T-helper 2 cell treated with Interferon-gamma antibody and Interleukin-4, amounts not matched to agents 5 μg/mL and 100 μg/mL, for 36 hours (primary cell): Measurements from ENCODE around the gene GDAP2.

Experiments used
- DNase-seq: peaks from one replicate; pipeline ENCODE4 v3.0.0; 2021; ENCODE audit warnings: low spot score
- H3K27ac Mint-ChIP-seq: one replicate; pipeline ENCODE4 v1.8.0; 2021; ENCODE audit warnings: mild to moderate bottlenecking, mixed read lengths
- H3K27me3 Mint-ChIP-seq: one replicate; pipeline ENCODE4 v1.8.0; 2021; ENCODE audit warnings: low read depth, mixed read lengths
- H3K36me3 Mint-ChIP-seq: one replicate; pipeline ENCODE4 v1.8.0; 2021; ENCODE audit warnings: low read depth, mixed read lengths
- H3K4me1 Mint-ChIP-seq: one replicate; pipeline ENCODE4 v1.8.0; 2021; ENCODE audit warnings: low read depth, mixed read lengths
- H3K4me3 Mint-ChIP-seq: one replicate; pipeline ENCODE4 v1.8.0; 2022; ENCODE audit warnings: mild to moderate bottlenecking, moderate library complexity, mixed read lengths
- H3K9me3 Mint-ChIP-seq: one replicate; pipeline ENCODE4 v1.8.0; 2021; ENCODE audit warnings: mixed read lengths

The GDAP2 gene

DNA sequence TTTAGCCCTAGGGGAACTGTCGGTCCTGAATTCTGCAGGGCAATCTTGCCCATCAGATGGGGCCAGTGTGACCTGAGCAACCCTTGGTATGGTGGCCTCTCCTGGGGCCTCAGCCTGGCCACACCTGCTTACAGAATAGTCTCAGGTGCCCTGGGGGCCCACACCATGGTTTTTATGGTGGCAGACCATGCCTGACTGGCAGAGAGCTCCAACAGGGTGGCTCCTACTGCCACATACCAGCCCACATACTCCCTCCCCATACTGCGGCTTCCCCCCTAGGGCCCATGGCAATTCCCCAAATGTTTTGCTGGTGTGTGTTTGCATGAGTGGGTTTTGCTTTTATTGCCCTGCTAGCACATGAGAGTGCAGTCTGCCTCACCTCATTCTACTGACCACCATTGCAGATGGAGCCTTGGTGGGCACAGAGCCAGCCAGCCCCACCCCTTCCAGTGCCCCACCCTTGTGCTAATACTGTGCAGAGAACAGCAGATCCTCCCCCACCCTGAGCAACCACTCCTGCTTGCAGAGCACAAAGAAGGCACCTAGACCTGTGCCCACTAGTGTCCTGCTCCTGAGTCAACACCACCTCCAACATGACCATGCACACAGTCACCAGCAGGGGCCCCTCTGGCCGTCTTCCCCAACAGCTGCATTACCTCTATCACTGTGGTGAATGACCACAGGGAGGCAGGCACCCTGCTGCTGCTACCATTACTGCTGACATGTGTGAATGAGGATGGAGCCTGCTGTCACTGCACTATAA, 86.8 kb downstream of the GDAP2 start:
- Mint-ChIP-seq H3K4me1 (no peaks in the 10 kb centered on the region), H3K36me3 (no peaks in the 10 kb centered on the region), H3K4me3 (no peak overlapping the region), H3K27ac (no peak overlapping the region), H3K9me3 (peaks cover 20% of the 10 kb centered on the region), H3K27me3 (no peaks in the 10 kb centered on the region)
- no peak for DNase-seq

DNA sequence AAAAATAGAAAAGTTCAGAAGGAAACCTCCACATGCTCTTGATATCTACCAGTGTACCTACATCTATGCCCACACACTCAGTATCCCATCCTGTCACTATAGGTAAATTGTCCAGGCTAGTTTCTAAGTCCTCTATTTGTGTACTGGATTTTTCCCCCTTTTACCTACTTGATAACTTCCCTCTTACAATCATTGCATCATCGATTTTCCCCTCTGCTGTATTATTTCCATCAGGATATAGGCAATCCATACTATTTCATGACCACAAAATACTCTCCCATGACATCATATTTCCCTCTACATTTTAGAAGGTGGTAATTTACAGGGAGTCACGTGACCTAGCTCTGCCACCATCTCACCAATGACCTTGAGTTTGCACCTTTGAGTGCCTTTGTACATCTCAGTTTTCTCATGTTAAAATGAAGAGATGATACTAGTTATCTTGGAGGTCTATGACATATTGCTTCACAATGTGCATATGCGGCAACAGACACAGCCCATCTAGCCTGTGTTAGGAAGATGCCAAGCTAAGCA, 88.2 kb downstream of the GDAP2 start:
- DNase-seq = no peak
- Mint-ChIP-seq H3K27ac (no peak overlapping the region), H3K4me3 (no peak overlapping the region), H3K27me3 (no peaks in the 10 kb centered on the region), H3K36me3 (no peaks in the 10 kb centered on the region), H3K4me1 (no peaks in the 10 kb centered on the region), H3K9me3 (peaks cover 20% of the 10 kb centered on the region)

DNA sequence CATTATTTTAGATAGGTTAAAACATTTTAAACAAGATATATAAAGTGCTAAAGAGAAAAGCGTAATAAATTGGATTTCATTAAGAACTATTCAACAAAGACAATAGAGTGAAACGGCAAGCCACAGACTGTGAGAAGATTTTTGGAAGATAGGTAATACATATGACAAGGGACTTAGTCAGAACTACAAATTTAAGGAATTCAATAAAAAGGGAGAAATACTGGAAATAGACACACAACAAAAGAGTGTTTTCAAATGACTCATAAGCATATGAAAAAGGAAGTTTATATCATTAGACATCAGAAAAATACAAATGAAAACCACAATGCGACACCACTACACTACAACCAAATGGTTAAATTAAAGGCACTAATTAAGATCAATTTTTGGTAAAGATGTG, 90.5 kb downstream of the GDAP2 start:
- Mint-ChIP-seq H3K4me3 (no peak overlapping the region), H3K36me3 (no peaks in the 10 kb centered on the region), H3K27me3 (no peaks in the 10 kb centered on the region), H3K27ac (no peak overlapping the region), H3K4me1 (no peaks in the 10 kb centered on the region), H3K9me3 (peaks cover 7% of the 10 kb centered on the region)
- no peak for DNase-seq

DNA sequence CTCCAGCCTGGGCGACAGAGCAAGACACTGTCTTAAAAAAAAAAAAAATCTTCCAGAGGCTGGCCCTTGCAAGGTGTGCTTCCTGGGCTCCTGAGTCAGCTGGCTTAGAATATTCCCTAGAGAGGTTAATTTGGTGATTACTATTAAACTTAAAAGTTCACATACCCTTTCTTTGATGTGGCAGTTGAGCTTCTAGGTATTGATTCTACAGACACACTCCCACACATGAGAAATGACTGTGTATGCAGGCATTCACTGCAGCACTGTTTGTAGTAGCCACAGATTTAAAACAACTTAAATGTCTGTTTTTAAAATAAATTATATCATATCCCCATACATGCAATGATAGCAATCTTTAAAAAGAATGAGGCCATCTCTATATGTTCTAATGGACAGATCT, 93.4 kb downstream of the GDAP2 start:
- no peaks in the 10 kb centered on the region for H3K36me3 Mint-ChIP-seq
- no peaks in the 10 kb centered on the region for H3K4me1 Mint-ChIP-seq
- DNase-seq = no peak
- H3K27me3 Mint-ChIP-seq = no peaks in the 10 kb centered on the region
- no peak overlapping the region for H3K27ac Mint-ChIP-seq
- H3K9me3 Mint-ChIP-seq = no peaks in the 10 kb centered on the region
- no peak overlapping the region for H3K4me3 Mint-ChIP-seq

DNA sequence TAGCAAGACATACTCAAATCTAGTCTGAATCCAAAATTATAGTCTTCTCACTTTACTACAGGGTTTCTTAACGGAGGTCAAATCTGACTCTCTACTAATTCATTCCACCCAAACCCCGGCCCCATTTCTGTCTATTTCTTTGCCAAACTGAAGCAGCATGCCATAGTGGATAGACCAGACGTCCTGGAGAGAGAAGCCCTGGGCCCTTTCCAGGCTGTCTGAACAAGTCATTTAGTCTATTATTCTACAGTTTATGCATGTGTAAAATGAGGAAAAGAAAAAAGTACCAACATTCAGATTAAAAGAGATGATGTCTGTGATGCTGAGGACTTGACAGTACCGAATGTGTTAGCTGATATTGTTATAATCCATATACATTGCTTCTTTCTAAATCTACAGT, 95.0 kb downstream of the GDAP2 start:
- H3K4me3 Mint-ChIP-seq = no peak overlapping the region
- H3K36me3 Mint-ChIP-seq = no peaks in the 10 kb centered on the region
- no peaks in the 10 kb centered on the region for H3K27me3 Mint-ChIP-seq
- H3K4me1 Mint-ChIP-seq = no peaks in the 10 kb centered on the region
- H3K27ac Mint-ChIP-seq = no peak overlapping the region
- no peak for DNase-seq
- H3K9me3 Mint-ChIP-seq = no peaks in the 10 kb centered on the region

DNA sequence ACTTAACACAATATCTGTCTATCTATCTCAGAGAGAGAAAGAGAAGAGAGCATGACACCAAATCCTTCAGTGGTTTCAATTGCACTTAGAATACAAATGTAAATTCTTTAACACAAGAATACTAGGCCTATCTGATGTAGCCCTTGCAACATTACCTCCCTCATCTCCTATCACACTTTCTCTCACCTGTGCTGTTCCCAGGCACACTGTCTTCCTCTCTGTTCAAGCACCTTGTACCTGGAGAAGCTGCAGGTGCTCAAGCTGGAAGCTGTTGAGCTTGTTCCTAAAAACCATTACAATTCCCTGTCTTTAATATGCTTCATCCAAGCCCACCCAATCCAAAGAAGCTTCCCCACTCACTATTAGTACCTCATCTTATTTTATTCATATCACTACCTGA, 97.0 kb downstream of the GDAP2 start:
- H3K9me3 Mint-ChIP-seq = no peaks in the 10 kb centered on the region
- no peaks in the 10 kb centered on the region for H3K27me3 Mint-ChIP-seq
- no peak overlapping the region for H3K27ac Mint-ChIP-seq

DNA sequence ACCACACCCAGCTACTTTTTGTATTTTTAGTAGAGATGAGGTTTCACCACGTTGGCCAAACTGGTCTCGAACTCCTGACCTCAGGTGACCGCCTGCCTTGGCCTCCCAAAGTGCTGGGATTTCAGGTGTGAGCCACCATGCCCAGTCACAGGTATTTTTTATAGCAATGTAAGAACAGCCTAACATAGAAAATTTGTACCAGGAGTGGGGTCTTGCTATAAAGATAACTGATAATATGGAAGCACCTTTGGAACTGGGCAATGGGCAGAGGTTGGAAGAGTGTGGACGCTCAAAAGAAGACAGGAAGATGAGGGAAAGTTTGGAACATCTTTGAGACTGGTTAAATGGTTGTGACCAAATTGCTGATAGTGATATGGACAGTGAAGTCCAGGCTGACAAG, 99.2 kb downstream of the GDAP2 start:
- no peak overlapping the region for H3K4me3 Mint-ChIP-seq
- no peaks in the 10 kb centered on the region for H3K27me3 Mint-ChIP-seq
- no peaks in the 10 kb centered on the region for H3K9me3 Mint-ChIP-seq
- no peaks in the 10 kb centered on the region for H3K4me1 Mint-ChIP-seq
- no peak for DNase-seq
- H3K27ac Mint-ChIP-seq = no peak overlapping the region
- H3K36me3 Mint-ChIP-seq = no peaks in the 10 kb centered on the region

More for the DNA sequence above, 97.0 kb downstream of the GDAP2 start:
- DNase-seq = no peak
- no peaks in the 10 kb centered on the region for H3K36me3 Mint-ChIP-seq
- H3K4me3 Mint-ChIP-seq = no peak overlapping the region
- no peaks in the 10 kb centered on the region for H3K4me1 Mint-ChIP-seq

DNA sequence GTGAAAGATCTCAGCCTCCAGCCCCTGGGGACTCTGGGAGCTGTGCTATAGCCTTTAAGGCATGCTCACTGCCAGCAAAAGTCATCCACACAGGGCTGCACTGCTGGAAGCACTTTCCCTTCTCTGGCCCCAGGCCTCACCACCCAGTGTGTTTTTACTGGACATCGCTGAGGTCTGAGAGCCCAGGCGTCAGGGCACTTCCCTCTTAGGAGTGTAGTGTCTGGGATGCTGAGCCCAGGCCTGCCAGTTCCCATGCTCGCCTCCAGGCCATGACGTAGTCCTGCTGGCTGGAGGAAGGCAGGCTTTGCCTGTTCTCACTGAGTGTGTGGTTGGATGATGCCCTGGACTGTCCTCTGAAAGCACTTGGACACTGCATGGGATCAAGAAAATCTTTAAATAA, 101.2 kb downstream of the GDAP2 start:
- H3K4me1 Mint-ChIP-seq = no peaks in the 10 kb centered on the region
- H3K4me3 Mint-ChIP-seq = no peak overlapping the region

DNA sequence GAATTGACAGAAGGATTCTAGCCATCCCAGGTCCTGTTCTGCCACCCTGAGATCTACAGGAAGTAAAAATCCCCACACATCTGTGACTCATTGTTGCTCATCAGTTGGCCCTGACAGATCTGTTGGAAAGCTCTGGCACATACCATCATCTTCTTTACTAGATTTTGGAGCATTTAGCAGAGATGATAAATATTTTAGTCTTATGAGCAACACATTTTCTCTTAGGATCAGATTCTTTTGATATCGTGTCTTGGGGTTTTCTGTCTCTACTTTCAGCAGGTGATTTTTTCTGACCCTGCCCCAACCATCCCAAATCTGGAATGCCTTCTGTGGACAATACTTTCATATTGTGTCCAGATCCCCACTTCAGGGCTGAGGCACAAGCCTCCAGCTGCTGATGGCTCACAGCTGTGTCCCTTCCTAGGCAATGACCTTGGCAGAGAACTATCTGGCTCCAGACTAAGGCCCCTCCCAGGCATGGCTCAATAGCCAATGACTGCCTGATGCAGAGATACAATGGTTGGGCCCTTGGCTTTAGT, 102.8 kb downstream of the GDAP2 start:
- Mint-ChIP-seq H3K27me3 (no peaks in the 10 kb centered on the region), H3K4me3 (no peak overlapping the region), H3K4me1 (no peaks in the 10 kb centered on the region), H3K36me3 (no peaks in the 10 kb centered on the region), H3K27ac (no peak overlapping the region), H3K9me3 (peaks cover 4% of the 10 kb centered on the region)
- DNase-seq = no peak

More for the DNA sequence above, 101.2 kb downstream of the GDAP2 start:
- no peak for DNase-seq
- Mint-ChIP-seq H3K36me3 (no peaks in the 10 kb centered on the region), H3K27ac (no peak overlapping the region), H3K9me3 (no peaks in the 10 kb centered on the region), H3K27me3 (no peaks in the 10 kb centered on the region)

DNA sequence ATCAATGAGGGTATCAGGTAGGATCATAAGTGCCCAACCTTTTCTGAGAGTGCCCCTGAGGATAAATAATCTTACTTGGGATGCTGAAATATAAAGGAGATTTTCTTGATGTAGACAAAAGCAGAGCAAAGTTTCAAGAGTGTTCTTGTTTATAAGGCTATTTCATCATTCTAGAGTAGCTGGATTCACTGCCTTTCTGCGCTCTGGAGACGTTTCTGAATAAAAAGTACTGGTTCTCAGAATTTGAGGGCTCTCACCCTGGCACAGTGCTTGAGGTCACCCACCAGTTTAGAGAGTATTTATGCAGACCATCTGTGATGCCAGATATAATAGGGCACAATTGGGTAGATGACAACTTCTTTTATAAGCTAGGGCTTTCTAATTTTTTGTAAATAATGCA, 103.3 kb downstream of the GDAP2 start:
- Mint-ChIP-seq H3K9me3 (peaks cover 4% of the 10 kb centered on the region), H3K27me3 (no peaks in the 10 kb centered on the region), H3K4me1 (no peaks in the 10 kb centered on the region), H3K36me3 (no peaks in the 10 kb centered on the region), H3K4me3 (no peak overlapping the region), H3K27ac (no peak overlapping the region)
- DNase-seq = no peak

DNA sequence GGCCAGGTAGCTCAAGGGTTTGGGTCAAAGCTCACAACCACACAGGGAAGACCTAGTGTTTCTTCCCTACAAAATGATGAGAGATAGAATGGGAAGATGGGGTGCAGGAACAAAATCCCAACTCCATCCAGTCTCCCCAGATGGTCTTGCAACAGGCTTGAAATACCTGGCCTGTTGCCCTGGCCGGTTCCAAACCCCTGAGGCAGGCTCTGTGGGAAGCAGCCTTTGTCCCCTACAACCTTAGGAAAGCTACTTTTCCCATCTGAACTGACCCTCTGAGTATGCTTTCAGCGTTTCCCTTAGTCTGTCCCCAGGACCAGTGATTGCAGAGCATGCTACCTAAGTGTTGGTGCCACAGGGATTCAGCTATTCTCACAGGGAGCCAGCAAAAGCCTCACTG, 104.0 kb downstream of the GDAP2 start:
- no peak overlapping the region for H3K27ac Mint-ChIP-seq
- peaks cover 4% of the 10 kb centered on the region for H3K9me3 Mint-ChIP-seq
- H3K27me3 Mint-ChIP-seq = no peaks in the 10 kb centered on the region
- no peaks in the 10 kb centered on the region for H3K4me1 Mint-ChIP-seq
- H3K4me3 Mint-ChIP-seq = no peak overlapping the region
- no peaks in the 10 kb centered on the region for H3K36me3 Mint-ChIP-seq
- no peak for DNase-seq

DNA sequence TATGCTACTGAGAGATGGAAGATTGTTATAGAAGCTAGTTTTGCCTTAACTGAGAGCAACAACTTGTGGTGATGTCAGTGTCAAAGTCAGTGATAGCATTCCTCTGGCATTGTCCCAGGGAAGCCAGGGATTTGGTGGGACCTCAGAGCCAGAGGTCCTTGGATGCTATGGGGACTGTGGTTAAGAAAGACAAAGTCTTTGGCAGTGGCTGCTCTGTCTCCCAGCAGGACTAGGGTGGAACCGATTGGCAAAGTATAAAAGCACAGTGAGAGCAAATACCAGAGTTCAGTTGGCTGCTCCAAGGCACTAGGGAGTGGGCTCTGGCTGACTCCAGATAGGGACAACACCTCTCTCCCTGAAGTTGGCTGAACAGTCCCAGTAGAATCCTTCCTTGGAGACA, 104.8 kb downstream of the GDAP2 start:
- Mint-ChIP-seq H3K27me3 (no peaks in the 10 kb centered on the region), H3K4me1 (no peaks in the 10 kb centered on the region), H3K4me3 (no peak overlapping the region), H3K9me3 (peaks cover 4% of the 10 kb centered on the region), H3K36me3 (no peaks in the 10 kb centered on the region), H3K27ac (no peak overlapping the region)
- DNase-seq = no peak

DNA sequence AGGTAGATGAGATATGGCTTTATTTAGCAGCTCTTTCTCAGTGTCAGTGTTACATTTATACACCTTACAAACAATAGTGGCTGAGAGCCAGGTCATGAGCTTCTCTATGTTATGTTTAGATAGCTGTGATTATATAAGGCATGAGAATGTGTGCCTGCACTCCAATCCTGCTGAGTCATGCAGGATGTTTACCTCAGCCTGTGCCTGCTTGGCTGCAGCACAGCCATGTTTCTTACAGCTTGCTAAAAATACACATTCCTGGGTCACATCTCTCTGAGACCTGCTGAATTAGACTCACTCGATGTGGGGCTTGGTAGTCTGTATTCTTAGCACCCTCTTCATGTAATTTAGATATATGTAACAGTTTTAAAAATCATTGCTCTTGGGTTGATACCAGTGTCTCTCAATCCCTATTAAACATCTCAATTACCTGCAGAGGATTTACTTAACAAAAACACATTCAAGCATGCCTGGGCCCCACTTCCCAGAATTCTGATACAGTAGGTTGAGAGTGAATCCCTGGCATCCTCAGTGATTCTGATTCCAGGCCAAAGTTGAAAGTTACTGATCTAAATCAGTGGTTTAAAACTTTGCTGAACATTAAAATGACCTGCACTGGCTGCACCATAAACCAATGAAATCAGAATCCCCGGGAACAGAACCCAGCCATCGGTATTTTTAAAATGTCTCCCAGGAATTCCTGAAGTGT, 107.5 kb downstream of the GDAP2 start:
- Mint-ChIP-seq H3K36me3 (no peaks in the 10 kb centered on the region), H3K4me1 (no peaks in the 10 kb centered on the region), H3K27me3 (no peaks in the 10 kb centered on the region), H3K4me3 (no peak overlapping the region), H3K27ac (no peak overlapping the region), H3K9me3 (peaks cover 4% of the 10 kb centered on the region)
- DNase-seq = no peak

DNA sequence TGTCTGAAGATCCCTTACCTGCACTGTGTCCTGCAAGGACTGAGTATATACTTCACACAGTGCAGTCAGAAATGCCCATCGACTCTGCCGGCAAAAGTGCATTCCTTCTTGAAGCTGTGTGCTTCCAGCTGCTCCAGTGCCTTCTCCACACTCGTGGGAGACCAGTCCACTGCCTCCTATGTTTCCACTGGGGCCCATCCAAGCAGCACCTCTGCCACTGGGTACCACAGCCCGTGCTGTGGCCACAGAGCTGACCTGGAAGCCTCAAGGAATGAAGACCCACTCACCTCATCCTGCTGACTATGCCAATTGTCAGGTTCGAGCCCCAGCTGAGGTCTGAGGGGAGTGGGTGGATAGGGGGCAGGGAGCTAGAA, 108.1 kb downstream of the GDAP2 start:
- Mint-ChIP-seq H3K36me3 (no peaks in the 10 kb centered on the region), H3K4me3 (no peak overlapping the region), H3K9me3 (peaks cover 4% of the 10 kb centered on the region), H3K27me3 (no peaks in the 10 kb centered on the region), H3K27ac (no peak overlapping the region), H3K4me1 (no peaks in the 10 kb centered on the region)
- no peak for DNase-seq
